B cell (primary cell): Measurements from ENCODE around the gene SH3RF3. TPM values are rescaled to one million over a fixed set of nuclear protein-coding genes. Genes with fewer than 3 reads are reported as not detected.

Experiments
- ATAC-seq: fragments of 200-7000 bp; cut with Tn5 transposase; one replicate; pipeline ENCODE4 v1.10.0; 2021; ENCODE audit warnings: low read depth, mild to moderate bottlenecking, moderate number of reproducible peaks, moderate library complexity
- CTCF ChIA-PET: fragments of 350-600 bp; sonication (Branson Sonifier 250); formaldehyde crosslinking; loops from one replicate; lab custom pipeline; 2021; ENCODE audit warnings: antibody characterized with exemption, inconsistent platforms; lab: Charles Lee
- POLR2A ChIA-PET: fragments of 350-600 bp; sonication (Branson Sonifier 250); formaldehyde crosslinking; loops from one replicate; lab custom pipeline; 2021; ENCODE audit warnings: antibody characterized with exemption; lab: Charles Lee
- DNase-seq: peaks from one replicate; pipeline ENCODE4 v3.0.0; 2013
- H2AFZ ChIP-seq: 2 replicates; pipeline ENCODE4 v1.6.1; 2012; ENCODE audit warnings: mild to moderate bottlenecking, low read depth, low read length; ENCODE audit not compliant: insufficient read depth, poor library complexity, severe bottlenecking
- H3K27ac ChIP-seq, 2 donors: 1 replicate in 1 of 2; 2 replicates in 1 of 2; pipeline ENCODE4 v1.5.1; 2012 to 2013; ENCODE audit warnings: low read length in 2 of 2, mild to moderate bottlenecking in 2 of 2, moderate library complexity in 1 of 2
- H3K27me3 ChIP-seq, 4 experiments: fragments of 200-600 bp in 1 of 4; sonication (generic) in 1 of 4; replicated peaks in 1 of 4; 1 replicate in 2 of 4; 2 replicates in 2 of 4; pipeline versions ENCODE4 v1.6.1 to v1.7.0; 2013 to 2016; ENCODE audit warnings: low read length in 3 of 4, mild to moderate bottlenecking in 2 of 4, mixed read lengths in 1 of 4, moderate library complexity in 1 of 4; ENCODE audit not compliant: insufficient read depth in 4 of 4, control insufficient read depth in 3 of 4; ENCODE audit errors: control extremely low read depth in 1 of 4
- H3K36me3 ChIP-seq, 2 experiments: replicated peaks in 1 of 2; 1 replicate in 1 of 2; 2 replicates in 1 of 2; pipeline versions ENCODE4 v1.6.1 to v1.7.1; 2013; ENCODE audit warnings: low read length in 1 of 2; ENCODE audit not compliant: insufficient read depth in 2 of 2, control insufficient read depth in 1 of 2; ENCODE audit errors: control extremely low read depth in 1 of 2, extremely low read depth in 1 of 2
- H3K4me1 ChIP-seq, 2 donors: fragments of 200-600 bp in 1 of 2; sonication (generic) in 1 of 2; 1 replicate in 1 of 2; 2 replicates in 1 of 2; pipeline versions ENCODE4 v1.5.1 to v1.6.1; 2013 to 2017; ENCODE audit warnings: low read length in 2 of 2; ENCODE audit not compliant: control insufficient read depth in 2 of 2, insufficient read depth in 2 of 2
- H3K4me2 ChIP-seq: replicated peaks from 2 replicates; pipeline ENCODE3; 2012; ENCODE audit warnings: mild to moderate bottlenecking, low read depth, low read length; ENCODE audit not compliant: poor library complexity, severe bottlenecking
- H3K4me3 ChIP-seq, 5 experiments: fragments of 200-600 bp in 1 of 5; sonication (generic) in 1 of 5; 1 replicate in 3 of 5; 2 replicates in 2 of 5; pipeline versions ENCODE4 v1.5.1 to v1.7.0; 2011 to 2016; ENCODE audit warnings: low read length in 4 of 5, mild to moderate bottlenecking in 4 of 5, low read depth in 2 of 5, control low read depth in 1 of 5, moderate library complexity in 1 of 5; ENCODE audit not compliant: insufficient read depth in 1 of 5; ENCODE audit errors: control extremely low read depth in 1 of 5, extremely low read depth in 1 of 5
- H3K79me2 ChIP-seq: fragments of 200-600 bp; sonication (generic); one replicate; pipeline ENCODE4 v1.6.0; 2016; ENCODE audit warnings: low read length; ENCODE audit not compliant: control insufficient read depth, insufficient read depth
- H3K9ac ChIP-seq: fragments of 200-600 bp; sonication (generic); 2 replicates; pipeline ENCODE4 v1.6.1; 2017; ENCODE audit warnings: mild to moderate bottlenecking, low read length, moderate library complexity
- H3K9me3 ChIP-seq, 3 donors: one replicate each; pipeline versions ENCODE4 v1.6.1 to v1.7.1; 2013; ENCODE audit warnings: low read length in 2 of 3; ENCODE audit not compliant: control insufficient read depth in 2 of 3, insufficient read depth in 1 of 3; ENCODE audit errors: control extremely low read depth in 1 of 3
- H4K20me1 ChIP-seq: 2 replicates; pipeline ENCODE4 v1.6.0; 2012; ENCODE audit warnings: mild to moderate bottlenecking, low read length; ENCODE audit not compliant: insufficient read depth, control insufficient read depth, poor library complexity, severe bottlenecking
- H3K27ac Mint-ChIP-seq: one replicate; pipeline ENCODE4 v1.8.0; 2021; ENCODE audit warnings: mixed read lengths
- H3K27me3 Mint-ChIP-seq: one replicate; pipeline ENCODE4 v1.8.0; 2021; ENCODE audit warnings: mixed read lengths
- H3K4me1 Mint-ChIP-seq: one replicate; pipeline ENCODE4 v1.8.0; 2021; ENCODE audit warnings: mixed read lengths
- H3K4me3 Mint-ChIP-seq: one replicate; pipeline ENCODE4 v1.8.0; 2021; ENCODE audit warnings: mixed read lengths
- H3K9me3 Mint-ChIP-seq: one replicate; pipeline ENCODE4 v1.8.0; 2022; ENCODE audit warnings: mixed read lengths; ENCODE audit not compliant: insufficient read depth
- EZH2 ChIP-seq: IDR thresholded peaks from 2 replicates; pipeline ENCODE4 v1.6.1; 2012; ENCODE audit warnings: borderline replicate concordance, low read depth, mild to moderate bottlenecking, moderate library complexity, low read length; ENCODE audit not compliant: insufficient read depth, poor library complexity, severe bottlenecking
- WGBS: methylation state at CpG from one replicate; pipeline ENCODE4 v1.1.5; 2013; ENCODE audit warnings: missing lambda C conversion rate; ENCODE audit not compliant: insufficient coverage; 5-methylcytosine and 5-hydroxymethylcytosine counted together
- intact Hi-C: fragments of 100-400 bp; cut with micrococcal nuclease; formaldehyde crosslinking; loops from one replicate; pipeline ENCODE4 v1.10.0; 2022
- polyA plus RNA-seq: library from polyadenylated mRNA; depleted of rRNA; stranded (reverse); fragments of >200 nt; gene quantifications from 2 replicates; pipeline ENCODE4 v1.2.3, GENCODE V29; 2012
- total RNA-seq, 2 donors: library from RNA; stranded (reverse); fragments of 120-200 nt in 1 of 2; gene quantifications; 1 replicate in 1 of 2; 2 replicates in 1 of 2; pipeline versions ENCODE4 v1.2.3 to v1.2.4, GENCODE V29; 2013 to 2022
- TF ChIP-seq, protein P1 (sequence below): fragments of 200-600 bp; IDR thresholded peaks from one replicate; pipeline ENCODE4 v1.8.0; 2022; ENCODE audit warnings: antibody characterized with exemption, mild to moderate bottlenecking

SH3RF3 gene
- total and polyA plus RNA-seq, 2 donors (not counting 1 experiment from before 2014, with no cell fraction given) = 0.07 to 1.2 TPM

DNA sequence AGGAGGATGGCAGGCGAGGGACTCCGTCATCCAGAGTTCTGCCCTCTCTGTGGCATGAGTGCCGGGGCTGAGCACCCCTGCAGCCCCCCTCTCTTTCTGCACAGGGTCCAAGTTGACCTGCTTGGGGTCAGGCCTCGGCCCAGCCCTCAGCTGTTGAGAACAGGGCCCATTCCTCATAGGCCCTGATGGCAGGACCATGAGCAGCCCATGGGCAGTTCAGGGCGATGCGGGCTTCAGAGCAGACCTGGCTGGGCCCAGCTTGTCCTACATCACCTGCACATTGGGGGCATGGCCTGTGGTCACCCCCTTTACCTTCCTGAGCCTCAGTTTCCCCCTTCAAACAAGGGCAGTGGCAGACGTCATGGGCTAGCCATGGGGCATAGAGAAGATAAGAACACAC lies 246.7 kb downstream of the SH3RF3 start:
- H3K9me3 ChIP-seq = no peaks in the 10 kb centered on the region
- no peak overlapping the region for H3K4me2 ChIP-seq
- ChIA-PET CTCF (no interaction called here), POLR2A (no interaction called here)
- H3K79me2 ChIP-seq = no peaks in the 10 kb centered on the region
- H3K4me1 Mint-ChIP-seq = no peaks in the 10 kb centered on the region
- TF ChIP-seq EZH2 = no peak
- TF ChIP-seq, protein P1, sequence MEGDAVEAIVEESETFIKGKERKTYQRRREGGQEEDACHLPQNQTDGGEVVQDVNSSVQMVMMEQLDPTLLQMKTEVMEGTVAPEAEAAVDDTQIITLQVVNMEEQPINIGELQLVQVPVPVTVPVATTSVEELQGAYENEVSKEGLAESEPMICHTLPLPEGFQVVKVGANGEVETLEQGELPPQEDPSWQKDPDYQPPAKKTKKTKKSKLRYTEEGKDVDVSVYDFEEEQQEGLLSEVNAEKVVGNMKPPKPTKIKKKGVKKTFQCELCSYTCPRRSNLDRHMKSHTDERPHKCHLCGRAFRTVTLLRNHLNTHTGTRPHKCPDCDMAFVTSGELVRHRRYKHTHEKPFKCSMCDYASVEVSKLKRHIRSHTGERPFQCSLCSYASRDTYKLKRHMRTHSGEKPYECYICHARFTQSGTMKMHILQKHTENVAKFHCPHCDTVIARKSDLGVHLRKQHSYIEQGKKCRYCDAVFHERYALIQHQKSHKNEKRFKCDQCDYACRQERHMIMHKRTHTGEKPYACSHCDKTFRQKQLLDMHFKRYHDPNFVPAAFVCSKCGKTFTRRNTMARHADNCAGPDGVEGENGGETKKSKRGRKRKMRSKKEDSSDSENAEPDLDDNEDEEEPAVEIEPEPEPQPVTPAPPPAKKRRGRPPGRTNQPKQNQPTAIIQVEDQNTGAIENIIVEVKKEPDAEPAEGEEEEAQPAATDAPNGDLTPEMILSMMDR = no peak
- H3K27me3 ChIP-seq = no peaks in the 10 kb centered on the region
- no peaks in the 10 kb centered on the region for H3K36me3 ChIP-seq
- DNase-seq (no peak), ATAC-seq (no peak)
- WGBS = 88% methylated on average over 7 of the region's 7 CpGs
- H3K4me3 ChIP-seq = no peak overlapping the region
- H2AFZ ChIP-seq = no peak overlapping the region
- H4K20me1 ChIP-seq = no peaks in the 10 kb centered on the region
- no peaks in the 10 kb centered on the region for H3K4me1 ChIP-seq
- intact Hi-C loops = no loop called here
- no peaks in the 10 kb centered on the region for H3K27me3 Mint-ChIP-seq
- no peak overlapping the region for H3K9ac ChIP-seq
- no peak overlapping the region for H3K4me3 Mint-ChIP-seq
- no peaks in the 10 kb centered on the region for H3K9me3 Mint-ChIP-seq
- no peak overlapping the region for H3K27ac Mint-ChIP-seq
- no peak overlapping the region for H3K27ac ChIP-seq

DNA sequence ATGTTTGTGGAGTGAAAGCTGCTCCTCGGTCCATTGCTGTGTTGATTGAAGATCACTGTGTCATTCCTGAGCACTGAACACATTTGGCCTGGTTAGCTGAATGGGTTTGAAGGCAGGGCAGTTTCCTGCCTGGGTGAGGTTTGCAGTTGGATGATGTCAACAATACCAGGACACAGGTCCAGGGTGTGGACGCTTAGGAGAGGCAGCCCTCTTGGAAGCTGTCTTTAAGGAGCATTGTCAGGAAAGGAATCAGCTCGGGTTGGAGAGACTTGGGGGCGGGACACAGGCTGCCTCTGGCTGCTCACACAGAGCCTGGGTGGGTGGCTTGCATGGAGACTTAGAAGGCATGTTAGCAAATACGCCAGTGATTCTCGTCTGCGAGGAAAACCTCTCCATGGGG lies 247.1 kb downstream of the SH3RF3 start:
- CTCF ChIA-PET = no interaction called here
- ATAC-seq = no peak
- POLR2A ChIA-PET = no interaction called here
- Histone ChIP-seq H3K27me3 (no peaks in the 10 kb centered on the region), H3K79me2 (no peaks in the 10 kb centered on the region), H3K4me2 (no peak overlapping the region), H2AFZ (no peak overlapping the region), H3K9ac (no peak overlapping the region), H4K20me1 (no peaks in the 10 kb centered on the region), H3K36me3 (no peaks in the 10 kb centered on the region), H3K4me1 (no peaks in the 10 kb centered on the region), H3K9me3 (no peaks in the 10 kb centered on the region), H3K27ac (no peak overlapping the region), H3K4me3 (no peak overlapping the region)
- no peak for TF ChIP-seq EZH2
- TF ChIP-seq, protein P1 = no peak
- Mint-ChIP-seq H3K27me3 (no peaks in the 10 kb centered on the region), H3K4me1 (no peaks in the 10 kb centered on the region), H3K9me3 (no peaks in the 10 kb centered on the region), H3K27ac (no peak overlapping the region), H3K4me3 (no peak overlapping the region)
- intact Hi-C loops = no loop called here
- DNase-seq = no peak
- 91% methylated on average over 4 of the region's 7 CpGs for WGBS
